Kidney (tissue), 22 donors: ENCODE measurements around the gene TIGD7. TPM values are rescaled to one million over a fixed set of nuclear protein-coding genes. Genes with fewer than 3 reads are reported as not detected.

Experiments used
- DNase-seq, 5 donors: peaks; one replicate each; pipeline ENCODE4 v3.0.0-alpha.2; 2013 to 2020
- FAIRE-seq: peaks from 2 replicates; lab custom pipeline; 2012; peaks lifted over from hg19 to GRCh38; lab: Jason Lieb, UNC
- H3K27ac ChIP-seq, 2 donors: one replicate each; pipeline ENCODE4 v1.7.0; 2013; ENCODE audit warnings: low read depth in 2 of 2, low read length in 2 of 2, inconsistent platforms in 1 of 2
- H3K27me3 ChIP-seq: one replicate; pipeline ENCODE4 v1.7.1; 2013; ENCODE audit warnings: low read length, inconsistent platforms; ENCODE audit not compliant: control insufficient read depth, insufficient read depth
- H3K36me3 ChIP-seq, 3 donors: one replicate each; pipeline versions ENCODE4 v1.7.0 to v1.7.1; 2013; ENCODE audit warnings: low read length in 3 of 3, control low read depth in 1 of 3, inconsistent platforms in 1 of 3; ENCODE audit not compliant: insufficient read depth in 3 of 3, control insufficient read depth in 2 of 3
- H3K4me1 ChIP-seq, 3 donors: one replicate each; pipeline versions ENCODE4 v1.7.0 to v1.7.1; 2013; ENCODE audit warnings: low read length in 3 of 3, inconsistent platforms in 1 of 3, low read depth in 1 of 3; ENCODE audit not compliant: control insufficient read depth in 2 of 3, insufficient read depth in 2 of 3
- H3K4me3 ChIP-seq, 3 donors: one replicate each; pipeline versions ENCODE4 v1.7.0 to v1.8.1; 2013; ENCODE audit warnings: low read length in 3 of 3, control low read depth in 1 of 3, inconsistent platforms in 1 of 3
- H3K9ac ChIP-seq, 3 donors: one replicate each; pipeline versions ENCODE4 v1.7.0 to v1.7.1; 2013; ENCODE audit warnings: low read length in 3 of 3, control low read depth in 1 of 3, inconsistent platforms in 1 of 3
- H3K9me3 ChIP-seq, 3 donors: one replicate each; pipeline versions ENCODE4 v1.7.0 to v1.7.1; 2013; ENCODE audit warnings: low read length in 3 of 3, control low read depth in 1 of 3, inconsistent platforms in 1 of 3; ENCODE audit not compliant: control insufficient read depth in 2 of 3, insufficient read depth in 1 of 3
- CTCF ChIP-seq: IDR thresholded peaks from 3 replicates; pipeline ENCODE4 v1.5.1; 2012; ENCODE audit warnings: mild to moderate bottlenecking, moderate library complexity, borderline replicate concordance; ENCODE audit not compliant: insufficient read depth; ENCODE audit errors: extremely low read depth
- intact Hi-C: fragments of 100-400 bp; cut with DNase I; formaldehyde crosslinking; loops from one replicate; pipeline ENCODE4 v1.11.1; 2022
- long read RNA-seq, 10 donors: library from polyadenylated mRNA in 1 of 10; unstranded in 1 of 10; transcript quantifications; one replicate each; pipeline ENCODE4 v2.0.0 and lab custom pipeline, GENCODE V29; 2021 to 2026
- polyA plus RNA-seq: library from polyadenylated mRNA; stranded (reverse); fragments of 350-450 nt; fragmentation: Illumina TruSeq; extraction: RNeasy Lipid Tissue Mini Kit (QIAGEN cat#74804); gene quantifications from one replicate; pipeline ENCODE4 v1.2.3, GENCODE V29; 2014; ENCODE audit warnings: low read depth, low replicate concordance; ENCODE audit not compliant: insufficient read depth
- total RNA-seq: library from RNA; stranded (reverse); fragmentation: NEBNext Ultra II Directional; extraction: Animal tissue kit (Norgen Biotek cat#: 25700); gene quantifications from one replicate; pipeline ENCODE4 v1.2.1, GENCODE V29; 2021
- donor health status: control.
- donor health status: control.
- donor health status: control.
- donor health status: control.
- donor health status: control.
- donor health status: DM: yes; HTN: yes; CAD: no.
- donor health status: Normal renal cell carcinoma (clear cell type).

TIGD7 gene
- 7.5 TPM for total RNA-seq
- 4.2 TPM for polyA plus RNA-seq
- long read RNA-seq, donor 1, result 0 reads
- long read RNA-seq, donor 2, partial matches to known transcripts, result 0 of 5 reads
- long read RNA-seq, donor 2, other reads (novel, unspliced or antisense), result 0 of 5 reads
- long read RNA-seq, donor 3, partial matches to known transcripts, result 0 of 5 reads
- long read RNA-seq, donor 3, other reads (novel, unspliced or antisense), result 0 of 5 reads
- long read RNA-seq, donor 4, partial matches to known transcripts, result 0 of 4 reads
- long read RNA-seq, donor 4, other reads (novel, unspliced or antisense), result 0 of 4 reads
- long read RNA-seq, donor 5, result 0 reads
- long read RNA-seq, donor 6, partial matches to known transcripts, result 0 of 1 reads
- long read RNA-seq, donor 6, other reads (novel, unspliced or antisense), result 0 of 1 reads
- long read RNA-seq, donor 7, transcript TIGD7-201 (2 exons, 3,612 nt), result major isoform, 9 of 19 reads
- long read RNA-seq, donor 7, partial matches to known transcripts, result 0 of 19 reads
- long read RNA-seq, donor 7, other reads (novel, unspliced or antisense), result 4 of 19 reads
- long read RNA-seq, donor 8, partial matches to known transcripts, result 0 of 4 reads
- long read RNA-seq, donor 8, other reads (novel, unspliced or antisense), result 0 of 4 reads
- long read RNA-seq, donor 9, partial matches to known transcripts, result 0 of 3 reads
- long read RNA-seq, donor 9, other reads (novel, unspliced or antisense), result 0 of 3 reads
- long read RNA-seq, donor 10, partial matches to known transcripts, result 10 of 12 reads
- long read RNA-seq, donor 10, other reads (novel, unspliced or antisense), result 0 of 12 reads

GRCh38 chr16:3305109-3306068, at the start of gene TIGD7, which contains the start of gene ZNF75A:
TSS of gene TIGD7 (minus strand) at chr16:3305430. CDS start at chr16:3300614, 4,816 bp downstream.
TSS of gene ZNF75A (plus strand) at chr16:3305497. CDS start at chr16:3308429, 2,932 bp downstream.
- no peaks in the 10 kb centered on the region for H3K4me1 ChIP-seq
- H3K9ac ChIP-seq, result peak within 1 kb of the TSS; percentile 37 to 68 (median 66)
- DNase-seq (peak; percentile 93 to 97 (median 96)), FAIRE-seq (no peak)
- peaks cover 12 to 59% (median 12%) of the 10 kb centered on the region in 3 donors for H3K9me3 ChIP-seq
- H3K4me3 ChIP-seq, result peak within 1 kb of the TSS; percentile 73 to 91 (median 75)
- no peak for TF ChIP-seq CTCF
- no peaks in the 10 kb centered on the region for H3K27me3 ChIP-seq
- peak within 1 kb of the TSS; percentile 78 to 83 for H3K27ac ChIP-seq
- H3K36me3 ChIP-seq, result peaks cover 14 to 28% (median 14%) of the 10 kb centered on the region in 3 donors
- intact Hi-C loops, result no loop called here

DNA sequence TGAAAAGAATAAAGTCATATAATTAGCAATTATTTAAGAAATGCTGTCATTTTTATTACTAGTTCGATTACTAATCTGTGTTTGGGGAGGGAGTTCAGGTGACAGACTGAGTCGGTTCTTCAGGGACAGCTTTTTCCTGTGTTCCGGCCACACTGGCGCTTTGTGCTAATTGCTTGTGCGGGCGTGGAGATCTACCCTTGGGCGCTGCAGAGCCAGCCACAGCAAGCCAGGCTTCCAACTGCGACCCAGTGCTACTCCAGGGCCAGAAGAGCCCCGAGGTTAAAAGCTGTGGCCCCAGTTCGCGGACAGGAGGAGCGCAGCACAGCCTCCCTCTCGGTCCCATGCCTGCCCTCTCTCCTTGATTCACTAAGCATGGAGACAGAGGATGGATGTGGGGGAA, 43.9 kb upstream of the TIGD7 start:
- H3K9me3 ChIP-seq, result no peaks in the 10 kb centered on the region
- no peaks in the 10 kb centered on the region for H3K4me1 ChIP-seq
- DNase-seq (no peak), FAIRE-seq (no peak)
- intact Hi-C loops, result no loop called here
- no peak for TF ChIP-seq CTCF
- H3K4me3 ChIP-seq, result no peak overlapping the region
- H3K27ac ChIP-seq, result no peak overlapping the region
- H3K36me3 ChIP-seq, result no peaks in the 10 kb centered on the region
- H3K27me3 ChIP-seq, result no peaks in the 10 kb centered on the region
- no peak overlapping the region for H3K9ac ChIP-seq

DNA sequence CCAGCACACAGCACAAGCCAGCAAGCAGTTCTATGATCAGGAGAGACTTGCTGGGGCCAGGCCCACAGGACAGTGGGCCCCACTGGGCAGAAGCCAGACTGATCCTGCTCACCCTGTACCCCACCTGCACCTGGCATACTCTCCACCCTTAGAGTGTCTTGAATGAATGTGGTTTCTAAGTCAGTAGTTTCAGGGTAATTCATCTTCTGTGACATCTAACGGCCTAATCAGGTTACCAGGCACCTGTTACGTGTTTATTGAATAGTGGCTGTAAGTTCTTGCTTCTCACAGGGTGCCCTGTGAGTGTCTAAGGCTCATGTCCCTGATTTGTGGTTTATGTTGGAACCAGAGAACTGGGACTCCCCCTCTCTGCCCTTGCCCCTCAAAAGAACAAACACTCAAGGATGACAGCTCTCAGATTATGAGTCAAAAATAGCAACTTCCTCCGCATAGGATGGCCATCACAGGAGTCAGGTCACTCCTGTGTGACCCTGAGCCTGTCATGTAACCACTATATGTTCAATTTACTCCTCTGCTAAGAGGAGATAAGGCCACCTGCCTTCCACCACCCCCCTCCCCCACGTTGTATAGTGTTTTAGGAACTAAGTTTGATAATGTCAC, 43.4 kb upstream of the TIGD7 start:
- H3K4me3 ChIP-seq, result no peak overlapping the region
- FAIRE-seq (no peak), DNase-seq (peak in 3 of 5 donors; percentile 10 to 22 (median 10))
- no peak overlapping the region for H3K27ac ChIP-seq
- no peaks in the 10 kb centered on the region for H3K27me3 ChIP-seq
- intact Hi-C loops, result no loop called here
- no peaks in the 10 kb centered on the region for H3K36me3 ChIP-seq
- H3K9ac ChIP-seq, result no peak overlapping the region
- H3K9me3 ChIP-seq, result no peaks in the 10 kb centered on the region
- TF ChIP-seq CTCF, result no peak
- H3K4me1 ChIP-seq, result no peaks in the 10 kb centered on the region
